ENCODE data around the gene RAPGEF6. TPM values are rescaled to one million over a fixed set of nuclear protein-coding genes. Genes with fewer than 3 reads are reported as not detected.
"Not testable (repeated sequence)": the region's sequence is repeated elsewhere in the genome, so short reads cannot be mapped to it uniquely, and the experiment has no call there.

RAPGEF6 gene
- total RNA-seq, 1 donor from 2014 or later: 12.9 TPM

GRCh38 chr5:131595088-131596033 lies 39.7 kb downstream of the RAPGEF6 start:
- DNase-seq (ENCODE audit: low read depth): no peak
- TF ChIP-seq CTCF (conservative IDR thresholded peaks at IDR 0.05; ENCODE audit: low read depth, low read length): no peak
- no peak overlapping the region for H3K4me3 ChIP-seq (ENCODE audit: low read depth, low read length)

GRCh38 chr5:131593921-131594320 lies 41.1 kb downstream of the RAPGEF6 start:
- no peak for DNase-seq (ENCODE audit: low read depth)
- TF ChIP-seq CTCF (conservative IDR thresholded peaks at IDR 0.05; ENCODE audit: low read depth, low read length): no peak
- H3K4me3 ChIP-seq (ENCODE audit: low read depth, low read length): no peak overlapping the region

- DNase-seq (ENCODE audit: low read depth); H3K4me3 ChIP-seq (ENCODE audit: low read depth, low read length): not testable (repeated sequence)
Observed at GRCh38 chr5:131593436-131593835, 41.6 kb downstream of the RAPGEF6 start.

- no peak overlapping the region for H3K4me3 ChIP-seq (ENCODE audit: low read depth, low read length)
- peak; percentile 92 for TF ChIP-seq CTCF (conservative IDR thresholded peaks at IDR 0.05; ENCODE audit: low read depth, low read length)
- DNase-seq (ENCODE audit: low read depth): peak; percentile 20
Observed at GRCh38 chr5:131589510-131590348, 45.3 kb downstream of the RAPGEF6 start.

- H3K4me3 ChIP-seq (ENCODE audit: low read depth, low read length): no peak overlapping the region
- DNase-seq (ENCODE audit: low read depth): no peak
- TF ChIP-seq CTCF (conservative IDR thresholded peaks at IDR 0.05; ENCODE audit: low read depth, low read length): no peak
Observed at GRCh38 chr5:131587541-131587940, 47.5 kb downstream of the RAPGEF6 start.

GRCh38 chr5:131581702-131582101 lies 53.3 kb downstream of the RAPGEF6 start:
- no peak overlapping the region for H3K4me3 ChIP-seq (ENCODE audit: low read depth, low read length)
- no peak for DNase-seq (ENCODE audit: low read depth)
- TF ChIP-seq CTCF (conservative IDR thresholded peaks at IDR 0.05; ENCODE audit: low read depth, low read length): no peak

Measured in epithelial cell of proximal tubule (primary cell).